ENCODE results near the gene RNF212B. TPM values are rescaled to one million over a fixed set of nuclear protein-coding genes. Genes with fewer than 3 reads are reported as not detected.
A peak's percentile ranks its signal among the peaks of the same experiment; 100 is the strongest.

The RNF212B gene
- total and polyA plus RNA-seq, 2 of the 13 experiments (the other 11 are each of a cell fraction or from before 2014, with no cell fraction given): 0.05 TPM; not detected in 1

DNA sequence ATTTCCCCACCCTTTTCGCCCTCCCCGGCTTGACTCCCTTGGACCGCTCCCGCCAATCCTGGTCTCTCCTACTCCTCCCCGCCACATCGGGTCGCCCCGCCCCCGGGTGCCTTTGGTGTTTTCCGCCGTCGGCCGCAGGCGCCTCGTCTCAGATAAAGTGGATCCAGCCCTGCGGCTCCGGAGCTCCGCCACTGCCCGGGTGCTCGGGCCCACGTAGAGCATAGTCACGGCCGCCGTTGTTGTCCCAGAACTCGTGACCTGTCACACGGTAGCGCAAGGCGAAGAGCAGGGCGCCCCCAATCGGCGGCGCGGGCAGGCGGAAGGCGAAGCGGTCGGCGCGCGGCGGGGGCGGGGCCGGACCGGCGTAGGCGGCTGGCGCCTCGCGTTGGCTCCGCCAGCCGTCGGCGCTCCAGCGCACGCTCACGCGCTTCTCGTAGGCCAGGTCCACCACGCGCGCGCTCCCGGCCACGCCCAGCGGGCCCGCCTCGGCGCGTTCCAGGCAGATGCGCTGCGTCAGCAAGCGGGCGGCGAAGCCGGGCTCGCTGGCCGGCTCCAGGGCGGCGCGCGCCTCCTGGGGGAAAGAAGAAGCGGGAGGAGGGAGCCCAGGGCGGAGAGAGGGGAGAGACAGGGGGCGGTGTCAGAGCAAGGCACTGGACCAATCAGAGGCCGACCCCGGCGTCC, 63.7 kb downstream of the RNF212B start (continued):
- TF ChIP-seq KLF12 (CRISPR knock-in tag; IDR thresholded peaks at IDR 0.05; ENCODE audit: borderline replicate concordance): peak; percentile 98; the same call in 1 of the 2 replicates
- TF ChIP-seq ZKSCAN8 (CRISPR knock-in tag; IDR thresholded peaks at IDR 0.05; ENCODE audit: borderline replicate concordance): peak; percentile 82; the same call in 1 of the 2 replicates
- no peak for TF ChIP-seq POLR2A (IDR thresholded peaks at IDR 0.05; ENCODE audit: insufficient read depth in 1 of 2, low read depth in 2 of 2, low read length in 2 of 2)
- TF ChIP-seq, protein P1, sequence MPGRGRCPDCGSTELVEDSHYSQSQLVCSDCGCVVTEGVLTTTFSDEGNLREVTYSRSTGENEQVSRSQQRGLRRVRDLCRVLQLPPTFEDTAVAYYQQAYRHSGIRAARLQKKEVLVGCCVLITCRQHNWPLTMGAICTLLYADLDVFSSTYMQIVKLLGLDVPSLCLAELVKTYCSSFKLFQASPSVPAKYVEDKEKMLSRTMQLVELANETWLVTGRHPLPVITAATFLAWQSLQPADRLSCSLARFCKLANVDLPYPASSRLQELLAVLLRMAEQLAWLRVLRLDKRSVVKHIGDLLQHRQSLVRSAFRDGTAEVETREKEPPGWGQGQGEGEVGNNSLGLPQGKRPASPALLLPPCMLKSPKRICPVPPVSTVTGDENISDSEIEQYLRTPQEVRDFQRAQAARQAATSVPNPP (CRISPR knock-in tag; IDR thresholded peaks at IDR 0.05): peak; percentile 86
- TF ChIP-seq KDM3A (CRISPR knock-in tag; IDR thresholded peaks at IDR 0.05; ENCODE audit: low read depth): peak; percentile 81
- TF ChIP-seq, protein P2, sequence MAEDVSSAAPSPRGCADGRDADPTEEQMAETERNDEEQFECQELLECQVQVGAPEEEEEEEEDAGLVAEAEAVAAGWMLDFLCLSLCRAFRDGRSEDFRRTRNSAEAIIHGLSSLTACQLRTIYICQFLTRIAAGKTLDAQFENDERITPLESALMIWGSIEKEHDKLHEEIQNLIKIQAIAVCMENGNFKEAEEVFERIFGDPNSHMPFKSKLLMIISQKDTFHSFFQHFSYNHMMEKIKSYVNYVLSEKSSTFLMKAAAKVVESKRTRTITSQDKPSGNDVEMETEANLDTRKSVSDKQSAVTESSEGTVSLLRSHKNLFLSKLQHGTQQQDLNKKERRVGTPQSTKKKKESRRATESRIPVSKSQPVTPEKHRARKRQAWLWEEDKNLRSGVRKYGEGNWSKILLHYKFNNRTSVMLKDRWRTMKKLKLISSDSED (CRISPR knock-in tag; IDR thresholded peaks at IDR 0.05): peak; percentile 94
- peak; percentile 39; the same call in 1 of the 2 replicates for TF ChIP-seq ZNF33B (CRISPR knock-in tag; IDR thresholded peaks at IDR 0.05)
- TF ChIP-seq U2AF1 (optimal IDR thresholded peaks at IDR 0.05; ENCODE audit: low read depth, low read length): peak; percentile 91
- peak; percentile 56; the same call in 1 of the 2 replicates for TF ChIP-seq ZNF7 (CRISPR knock-in tag; IDR thresholded peaks at IDR 0.05)
- peak in 1 of 2 experiments; percentile 54; a peak in 2 of 4 replicates for TF ChIP-seq EP300 (IDR thresholded peaks at IDR 0.05; ENCODE audit: low read depth in 2 of 2, low read length in 2 of 2)
- TF ChIP-seq EP300 (CRISPR knock-in tag; IDR thresholded peaks at IDR 0.05; ENCODE audit: borderline replicate concordance): peak; percentile 79
- TF ChIP-seq ZIK1 (CRISPR knock-in tag; IDR thresholded peaks at IDR 0.05; ENCODE audit: borderline replicate concordance, low read depth): peak; percentile 88; the same call in 1 of the 2 replicates
- 0 out of 2 replicates have a peak, but pooled peaks have one; percentile 27 for TF ChIP-seq ZFYVE20 (CRISPR knock-in tag; IDR thresholded peaks at IDR 0.05; ENCODE audit: borderline replicate concordance, low read depth)
- peak; percentile 75; the same call in 1 of the 2 replicates for TF ChIP-seq POLR2AphosphoS2 (IDR thresholded peaks at IDR 0.05; ENCODE audit: low read depth, low read length)
- TF ChIP-seq NR1H2 (CRISPR knock-in tag; IDR thresholded peaks at IDR 0.05; ENCODE audit: borderline replicate concordance, low read depth): peak; percentile 71; the same call in 1 of the 2 replicates
- TF ChIP-seq, protein P3, sequence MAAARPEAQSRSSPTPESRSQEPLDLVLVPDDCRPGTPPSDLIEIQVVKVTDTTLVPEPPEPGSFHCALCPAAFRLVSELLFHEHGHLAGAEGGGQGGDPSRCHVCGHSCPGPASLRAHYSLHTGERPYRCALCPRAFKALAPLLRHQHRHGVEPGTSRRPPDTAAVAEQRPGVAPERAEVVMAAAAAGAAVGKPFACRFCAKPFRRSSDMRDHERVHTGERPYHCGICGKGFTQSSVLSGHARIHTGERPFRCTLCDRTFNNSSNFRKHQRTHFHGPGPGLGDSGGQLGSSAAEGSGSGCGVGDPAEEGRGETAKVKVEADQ (CRISPR knock-in tag; IDR thresholded peaks at IDR 0.05; ENCODE audit: borderline replicate concordance): no peak; the same call in 1 of the 2 replicates
- TF ChIP-seq, protein P4, sequence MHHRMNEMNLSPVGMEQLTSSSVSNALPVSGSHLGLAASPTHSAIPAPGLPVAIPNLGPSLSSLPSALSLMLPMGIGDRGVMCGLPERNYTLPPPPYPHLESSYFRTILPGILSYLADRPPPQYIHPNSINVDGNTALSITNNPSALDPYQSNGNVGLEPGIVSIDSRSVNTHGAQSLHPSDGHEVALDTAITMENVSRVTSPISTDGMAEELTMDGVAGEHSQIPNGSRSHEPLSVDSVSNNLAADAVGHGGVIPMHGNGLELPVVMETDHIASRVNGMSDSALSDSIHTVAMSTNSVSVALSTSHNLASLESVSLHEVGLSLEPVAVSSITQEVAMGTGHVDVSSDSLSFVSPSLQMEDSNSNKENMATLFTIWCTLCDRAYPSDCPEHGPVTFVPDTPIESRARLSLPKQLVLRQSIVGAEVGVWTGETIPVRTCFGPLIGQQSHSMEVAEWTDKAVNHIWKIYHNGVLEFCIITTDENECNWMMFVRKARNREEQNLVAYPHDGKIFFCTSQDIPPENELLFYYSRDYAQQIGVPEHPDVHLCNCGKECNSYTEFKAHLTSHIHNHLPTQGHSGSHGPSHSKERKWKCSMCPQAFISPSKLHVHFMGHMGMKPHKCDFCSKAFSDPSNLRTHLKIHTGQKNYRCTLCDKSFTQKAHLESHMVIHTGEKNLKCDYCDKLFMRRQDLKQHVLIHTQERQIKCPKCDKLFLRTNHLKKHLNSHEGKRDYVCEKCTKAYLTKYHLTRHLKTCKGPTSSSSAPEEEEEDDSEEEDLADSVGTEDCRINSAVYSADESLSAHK (CRISPR knock-in tag; IDR thresholded peaks at IDR 0.05; ENCODE audit: borderline replicate concordance): 0 out of 2 replicates have a peak, but pooled peaks have one; percentile 75
- TF ChIP-seq SMAD3 (CRISPR knock-in tag; IDR thresholded peaks at IDR 0.05): peak; percentile 86; the same call in 1 of the 2 replicates
- TF ChIP-seq, protein P5, sequence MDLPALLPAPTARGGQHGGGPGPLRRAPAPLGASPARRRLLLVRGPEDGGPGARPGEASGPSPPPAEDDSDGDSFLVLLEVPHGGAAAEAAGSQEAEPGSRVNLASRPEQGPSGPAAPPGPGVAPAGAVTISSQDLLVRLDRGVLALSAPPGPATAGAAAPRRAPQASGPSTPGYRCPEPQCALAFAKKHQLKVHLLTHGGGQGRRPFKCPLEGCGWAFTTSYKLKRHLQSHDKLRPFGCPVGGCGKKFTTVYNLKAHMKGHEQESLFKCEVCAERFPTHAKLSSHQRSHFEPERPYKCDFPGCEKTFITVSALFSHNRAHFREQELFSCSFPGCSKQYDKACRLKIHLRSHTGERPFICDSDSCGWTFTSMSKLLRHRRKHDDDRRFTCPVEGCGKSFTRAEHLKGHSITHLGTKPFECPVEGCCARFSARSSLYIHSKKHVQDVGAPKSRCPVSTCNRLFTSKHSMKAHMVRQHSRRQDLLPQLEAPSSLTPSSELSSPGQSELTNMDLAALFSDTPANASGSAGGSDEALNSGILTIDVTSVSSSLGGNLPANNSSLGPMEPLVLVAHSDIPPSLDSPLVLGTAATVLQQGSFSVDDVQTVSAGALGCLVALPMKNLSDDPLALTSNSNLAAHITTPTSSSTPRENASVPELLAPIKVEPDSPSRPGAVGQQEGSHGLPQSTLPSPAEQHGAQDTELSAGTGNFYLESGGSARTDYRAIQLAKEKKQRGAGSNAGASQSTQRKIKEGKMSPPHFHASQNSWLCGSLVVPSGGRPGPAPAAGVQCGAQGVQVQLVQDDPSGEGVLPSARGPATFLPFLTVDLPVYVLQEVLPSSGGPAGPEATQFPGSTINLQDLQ (CRISPR knock-in tag; IDR thresholded peaks at IDR 0.05): no peak
- no peak; the same call in 1 of the 2 replicates for TF ChIP-seq ZFP37 (CRISPR knock-in tag; IDR thresholded peaks at IDR 0.05; ENCODE audit: borderline replicate concordance)
- TF ChIP-seq NFIC (IDR thresholded peaks at IDR 0.05; ENCODE audit: low read length): no peak

Measured in HepG2 (cell line).